LNCaP clone FGC (cell line): Measurements from ENCODE around the gene PNMA6E.
A peak's percentile ranks its signal among the peaks of the same experiment; 100 is the strongest.

ENCODE experiments used
- DNase-seq: peaks from one replicate; pipeline ENCODE4 v3.0.0-alpha.2; 2011; ENCODE audit warnings: low read depth
- H3K4me3 ChIP-seq: 2 replicates; pipeline ENCODE4 v1.5.1; 2011; ENCODE audit warnings: mild to moderate bottlenecking, low read depth, low read length, control low read depth
- TF ChIP-seq, protein P1 (sequence below): IDR thresholded peaks from 2 replicates; pipeline ENCODE4 v1.5.1; 2012; ENCODE audit warnings: mild to moderate bottlenecking; ENCODE audit not compliant: control insufficient read depth, insufficient read depth; ENCODE audit errors: extremely low read depth

Gene PNMA6E

DNA sequence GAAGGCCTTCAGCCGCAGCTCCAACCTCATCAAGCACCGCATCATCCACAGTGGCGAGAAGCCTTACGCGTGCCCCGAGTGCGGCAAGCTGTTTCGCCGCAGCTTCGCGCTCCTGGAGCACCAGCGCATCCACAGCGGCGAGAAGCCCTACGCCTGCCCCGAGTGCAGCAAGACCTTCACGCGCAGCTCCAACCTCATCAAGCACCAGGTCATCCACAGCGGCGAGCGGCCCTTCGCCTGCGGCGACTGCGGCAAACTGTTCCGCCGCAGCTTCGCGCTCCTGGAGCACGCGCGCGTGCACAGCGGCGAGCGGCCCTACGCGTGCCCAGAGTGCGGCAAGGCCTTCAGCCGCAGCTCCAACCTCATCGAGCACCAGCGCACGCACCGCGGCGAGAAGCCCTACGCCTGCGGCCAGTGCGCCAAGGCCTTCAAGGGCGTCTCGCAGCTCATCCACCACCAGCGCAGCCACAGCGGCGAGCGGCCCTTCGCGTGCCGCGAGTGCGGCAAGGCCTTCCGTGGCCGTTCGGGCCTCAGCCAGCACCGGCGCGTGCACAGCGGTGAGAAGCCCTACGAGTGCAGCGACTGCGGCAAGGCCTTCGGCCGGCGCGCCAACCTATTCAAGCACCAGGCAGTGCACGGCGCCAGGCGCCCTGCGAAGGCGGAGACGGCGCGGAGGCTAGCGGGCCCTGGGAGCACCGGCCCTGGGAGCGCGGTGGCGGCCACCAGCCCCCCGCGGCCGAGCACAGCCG, 19.9 kb upstream of the PNMA6E start:
- no peak overlapping the region for H3K4me3 ChIP-seq
- TF ChIP-seq, protein P1, sequence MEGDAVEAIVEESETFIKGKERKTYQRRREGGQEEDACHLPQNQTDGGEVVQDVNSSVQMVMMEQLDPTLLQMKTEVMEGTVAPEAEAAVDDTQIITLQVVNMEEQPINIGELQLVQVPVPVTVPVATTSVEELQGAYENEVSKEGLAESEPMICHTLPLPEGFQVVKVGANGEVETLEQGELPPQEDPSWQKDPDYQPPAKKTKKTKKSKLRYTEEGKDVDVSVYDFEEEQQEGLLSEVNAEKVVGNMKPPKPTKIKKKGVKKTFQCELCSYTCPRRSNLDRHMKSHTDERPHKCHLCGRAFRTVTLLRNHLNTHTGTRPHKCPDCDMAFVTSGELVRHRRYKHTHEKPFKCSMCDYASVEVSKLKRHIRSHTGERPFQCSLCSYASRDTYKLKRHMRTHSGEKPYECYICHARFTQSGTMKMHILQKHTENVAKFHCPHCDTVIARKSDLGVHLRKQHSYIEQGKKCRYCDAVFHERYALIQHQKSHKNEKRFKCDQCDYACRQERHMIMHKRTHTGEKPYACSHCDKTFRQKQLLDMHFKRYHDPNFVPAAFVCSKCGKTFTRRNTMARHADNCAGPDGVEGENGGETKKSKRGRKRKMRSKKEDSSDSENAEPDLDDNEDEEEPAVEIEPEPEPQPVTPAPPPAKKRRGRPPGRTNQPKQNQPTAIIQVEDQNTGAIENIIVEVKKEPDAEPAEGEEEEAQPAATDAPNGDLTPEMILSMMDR: no peak
- no peak for DNase-seq

DNA sequence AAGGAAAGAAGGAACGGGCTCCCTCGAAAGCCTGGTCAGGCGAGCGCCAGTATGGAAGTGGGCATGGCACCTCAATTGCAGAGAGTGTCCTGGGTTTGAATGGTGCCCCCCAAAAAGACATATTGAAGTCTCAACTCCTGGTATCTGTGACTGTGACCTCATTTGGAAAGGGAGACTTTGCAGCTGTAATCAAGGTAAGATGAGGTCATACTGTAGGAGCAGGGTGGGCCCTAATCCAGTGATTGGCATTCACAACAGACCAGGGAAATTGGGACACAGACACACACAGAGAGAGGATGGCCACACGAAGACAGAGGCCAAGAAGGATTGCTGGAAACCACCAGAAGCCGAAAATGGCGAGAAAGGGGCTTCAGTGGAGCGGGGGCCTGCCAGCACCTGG, 16.5 kb upstream of the PNMA6E start:
- no peak overlapping the region for H3K4me3 ChIP-seq
- TF ChIP-seq, protein P1: no peak
- DNase-seq: no peak

DNA sequence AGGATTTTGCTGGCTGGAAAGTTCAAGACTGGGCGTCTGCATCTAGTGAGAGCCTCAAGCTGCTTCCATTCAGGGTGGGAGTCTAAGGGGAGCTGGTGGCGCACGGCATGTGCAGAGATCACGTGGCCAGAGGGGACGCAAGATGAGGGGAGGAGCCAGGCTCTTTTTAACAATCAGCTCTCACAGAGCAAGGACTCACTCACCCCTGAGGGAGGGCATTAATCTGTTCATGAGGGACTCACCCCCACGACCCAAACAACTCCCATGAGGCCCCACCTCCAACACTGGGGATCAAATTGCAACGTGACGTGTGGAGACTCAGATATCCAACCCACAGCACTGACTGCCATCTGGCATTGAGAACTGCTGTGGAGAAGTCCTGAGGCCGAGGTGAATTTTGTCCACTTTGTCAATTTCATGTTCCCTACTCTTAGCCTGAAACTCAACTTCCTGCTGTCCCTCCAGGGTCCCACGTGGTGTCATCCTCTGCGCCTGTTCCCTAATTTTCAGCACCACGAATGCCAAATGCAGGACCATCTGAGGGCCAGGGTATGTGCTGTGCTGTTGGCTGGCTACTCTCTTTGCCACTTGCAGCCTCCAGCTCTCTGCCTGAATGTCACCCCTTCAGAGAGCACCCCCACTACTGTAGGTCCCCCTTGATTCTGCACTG, 15.8 kb upstream of the PNMA6E start:
- TF ChIP-seq, protein P1: no peak
- DNase-seq: no peak
- no peak overlapping the region for H3K4me3 ChIP-seq

DNA sequence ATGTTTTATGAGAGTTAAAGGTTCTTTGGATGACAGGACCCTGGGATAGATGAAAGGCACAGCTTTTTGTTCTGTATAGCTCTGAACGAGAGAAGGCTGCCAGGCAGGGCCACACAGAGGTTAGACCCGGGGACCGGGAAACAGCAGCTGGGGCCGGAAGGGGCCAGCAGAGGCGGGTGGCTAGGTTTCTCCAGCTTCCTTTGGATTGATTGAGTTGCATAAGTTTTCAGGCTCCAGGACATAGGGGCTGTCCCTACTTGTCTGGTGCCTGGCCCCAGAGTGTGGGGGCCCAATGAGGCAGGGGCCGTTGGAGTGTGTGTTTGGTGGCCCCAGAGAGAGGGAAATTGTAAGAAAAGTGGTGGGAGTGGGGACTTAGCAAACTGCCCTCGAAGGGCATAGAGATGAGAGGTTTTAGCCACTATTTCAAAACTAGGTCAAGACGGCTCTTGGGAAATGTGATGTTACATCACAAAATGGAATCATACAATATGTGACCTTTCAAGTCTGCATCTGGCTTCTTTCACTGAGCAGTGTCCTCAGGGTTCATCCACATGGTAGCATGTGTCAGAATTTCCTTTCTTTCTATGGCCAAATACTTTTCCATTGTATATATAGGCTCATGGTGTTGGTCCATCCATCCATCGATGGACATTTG, 13.8 kb upstream of the PNMA6E start:
- TF ChIP-seq, protein P1: no peak
- no peak for DNase-seq
- H3K4me3 ChIP-seq: no peak overlapping the region

DNA sequence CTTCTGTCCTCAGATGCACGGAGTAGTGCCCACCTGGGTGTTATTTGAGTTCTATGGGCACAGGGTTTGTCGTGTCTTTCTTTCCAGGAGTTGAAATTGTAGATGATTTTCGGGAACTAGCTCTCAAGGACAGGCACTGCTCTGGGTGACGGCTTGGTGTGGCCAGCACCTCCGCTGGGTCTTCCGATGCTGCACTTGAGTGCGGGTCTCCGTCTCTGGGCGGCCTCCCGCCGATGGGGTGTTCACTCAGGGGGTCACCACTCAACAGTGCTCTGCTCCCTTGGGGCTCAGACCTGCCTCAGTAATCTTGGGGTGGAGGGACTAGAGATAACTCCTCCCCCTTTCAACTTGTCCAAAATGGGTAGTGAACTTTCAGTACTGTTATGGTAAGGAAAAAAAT, 12.6 kb upstream of the PNMA6E start:
- no peak for DNase-seq
- TF ChIP-seq, protein P1: no peak
- H3K4me3 ChIP-seq: no peak overlapping the region

DNA sequence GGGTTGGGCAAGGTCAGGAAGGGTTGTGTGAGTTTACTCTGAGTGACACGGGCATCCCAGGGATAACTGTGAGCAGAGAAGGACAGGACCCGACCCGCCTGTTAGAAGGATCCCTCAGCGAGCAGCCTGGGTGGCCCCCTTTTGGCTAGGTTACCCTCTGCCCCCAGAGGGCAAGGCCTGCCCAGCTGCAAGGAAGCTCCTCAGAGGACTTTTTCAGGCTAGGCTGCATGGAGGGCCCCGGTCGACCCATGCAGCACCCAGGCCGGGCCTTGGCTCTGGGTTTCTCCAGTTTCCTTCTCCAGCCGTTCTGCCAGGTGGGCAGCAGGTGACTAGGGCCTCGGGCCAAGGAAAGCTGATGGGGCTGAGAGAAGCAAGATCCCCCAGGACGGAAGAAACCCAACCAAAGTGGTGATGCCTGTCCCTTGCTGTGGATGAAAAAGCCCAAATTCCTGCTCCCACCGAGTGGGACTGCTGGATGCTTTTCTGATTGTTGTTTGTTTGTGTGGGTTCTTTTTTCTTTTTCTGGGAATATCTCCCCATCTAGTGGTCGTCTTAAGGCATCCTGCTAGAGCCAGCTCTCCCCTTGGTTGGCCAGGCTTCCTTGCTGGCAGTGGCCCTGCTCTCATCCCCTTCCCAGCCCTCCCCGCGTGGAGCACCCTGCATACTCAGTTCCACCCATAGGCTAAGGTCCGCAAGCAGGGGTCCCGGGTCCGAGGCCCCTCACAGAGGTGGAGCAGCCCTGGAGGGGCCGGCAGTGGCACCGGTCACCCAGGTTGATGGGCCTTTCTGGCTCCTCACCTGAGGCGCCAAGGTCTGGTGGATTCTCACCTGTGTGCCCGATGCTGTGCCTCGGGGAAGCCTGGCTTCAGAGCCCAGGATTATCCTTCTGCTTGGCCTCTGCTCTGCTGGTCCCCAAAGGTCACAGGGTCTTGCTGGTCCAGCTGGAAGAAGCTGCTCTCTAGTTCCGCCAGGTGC, 11.9 kb upstream of the PNMA6E start:
- no peak for DNase-seq
- H3K4me3 ChIP-seq: no peak overlapping the region
- TF ChIP-seq, protein P1: 0 out of 2 replicates have a peak, but pooled peaks have one; percentile 10
